Body of pancreas (tissue), 4 donors: ENCODE measurements around the gene USP12.

Experiments
- POLR2A ChIP-seq, 3 donors: fragments of 450-650 bp; IDR thresholded peaks; one replicate each; pipeline ENCODE4 v1.6.1; 2016; ENCODE audit warnings: antibody characterized with exemption in 3 of 3, mild to moderate bottlenecking in 2 of 3
- TF ChIP-seq, protein P1 (sequence below), 7 experiments: fragments of 450-650 bp in 4 of 7; fragments of 200-600 bp in 3 of 7; sonication (generic) in 3 of 7; IDR thresholded peaks; one replicate each; pipeline ENCODE4 v1.5.1; 2016 to 2019; ENCODE audit warnings: antibody characterized with exemption in 7 of 7

DNA sequence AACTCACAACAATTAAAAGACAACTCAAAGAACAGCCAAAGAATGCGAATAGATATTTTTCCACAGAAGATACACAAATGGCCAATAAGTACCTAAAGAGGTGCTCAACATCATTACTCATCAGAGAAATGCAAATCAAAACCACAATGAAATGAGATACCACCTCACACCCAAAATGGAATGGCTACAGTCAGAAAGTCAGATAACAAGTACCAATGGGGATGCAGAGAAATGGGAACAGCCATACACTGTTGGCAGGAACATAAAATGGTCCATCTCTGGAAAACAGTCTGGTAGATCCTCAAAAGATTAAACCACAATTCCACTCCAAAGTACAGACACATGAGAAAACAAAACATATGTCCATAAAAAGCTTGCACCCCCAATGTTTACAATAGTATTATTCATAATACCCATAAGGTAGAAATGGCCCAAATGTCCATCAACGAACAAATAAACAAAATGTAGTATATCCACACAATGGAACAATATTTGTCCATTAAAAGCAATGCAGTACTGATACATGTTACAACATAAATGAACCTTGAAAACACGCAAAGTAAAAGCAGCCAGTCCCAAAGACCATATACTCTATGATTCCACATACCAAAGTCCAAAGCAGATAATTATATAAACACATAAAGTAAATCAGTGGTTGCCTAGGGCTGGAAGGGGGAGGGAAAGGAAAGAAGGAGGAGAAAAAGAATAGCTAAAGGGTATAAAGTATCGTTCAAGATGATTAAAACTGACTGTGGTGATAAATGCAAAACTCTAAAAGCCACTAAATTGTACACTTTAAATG is 19.6 kb downstream of the USP12 start:
- TF ChIP-seq, protein P1, sequence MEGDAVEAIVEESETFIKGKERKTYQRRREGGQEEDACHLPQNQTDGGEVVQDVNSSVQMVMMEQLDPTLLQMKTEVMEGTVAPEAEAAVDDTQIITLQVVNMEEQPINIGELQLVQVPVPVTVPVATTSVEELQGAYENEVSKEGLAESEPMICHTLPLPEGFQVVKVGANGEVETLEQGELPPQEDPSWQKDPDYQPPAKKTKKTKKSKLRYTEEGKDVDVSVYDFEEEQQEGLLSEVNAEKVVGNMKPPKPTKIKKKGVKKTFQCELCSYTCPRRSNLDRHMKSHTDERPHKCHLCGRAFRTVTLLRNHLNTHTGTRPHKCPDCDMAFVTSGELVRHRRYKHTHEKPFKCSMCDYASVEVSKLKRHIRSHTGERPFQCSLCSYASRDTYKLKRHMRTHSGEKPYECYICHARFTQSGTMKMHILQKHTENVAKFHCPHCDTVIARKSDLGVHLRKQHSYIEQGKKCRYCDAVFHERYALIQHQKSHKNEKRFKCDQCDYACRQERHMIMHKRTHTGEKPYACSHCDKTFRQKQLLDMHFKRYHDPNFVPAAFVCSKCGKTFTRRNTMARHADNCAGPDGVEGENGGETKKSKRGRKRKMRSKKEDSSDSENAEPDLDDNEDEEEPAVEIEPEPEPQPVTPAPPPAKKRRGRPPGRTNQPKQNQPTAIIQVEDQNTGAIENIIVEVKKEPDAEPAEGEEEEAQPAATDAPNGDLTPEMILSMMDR (IDR thresholded peaks at IDR 0.05), result no peak
- TF ChIP-seq POLR2A (IDR thresholded peaks at IDR 0.05), result no peak
